GM19099 (cell line): ENCODE data around the gene KDR.

ENCODE experiments used
- POLR2A ChIP-seq: IDR thresholded peaks from 3 replicates; pipeline ENCODE4 v1.6.1; 2011; ENCODE audit warnings: low read depth; ENCODE audit not compliant: insufficient read length; ENCODE audit errors: extremely low read depth

Gene KDR

GRCh38 chr4:55075823-55076716 is 49.3 kb downstream of the KDR start:
- TF ChIP-seq POLR2A, result no peak

- no peak for TF ChIP-seq POLR2A
Observed at GRCh38 chr4:55075376-55075775, 50.0 kb downstream of the KDR start.

GRCh38 chr4:55074386-55074785 is 51.0 kb downstream of the KDR start:
- no peak for TF ChIP-seq POLR2A

GRCh38 chr4:55071951-55072350 is 53.4 kb downstream of the KDR start:
- TF ChIP-seq POLR2A, result no peak

- no peak for TF ChIP-seq POLR2A
Observed at GRCh38 chr4:55069248-55069647, 56.1 kb downstream of the KDR start.

- TF ChIP-seq POLR2A, result no peak
Observed at GRCh38 chr4:55068522-55068921, 56.9 kb downstream of the KDR start.

GRCh38 chr4:55066018-55066417 is 59.4 kb downstream of the KDR start:
- TF ChIP-seq POLR2A, result no peak

- TF ChIP-seq POLR2A, result no peak
Observed at GRCh38 chr4:55055529-55055928, 69.9 kb downstream of the KDR start.

- TF ChIP-seq POLR2A, result no peak
Observed at GRCh38 chr4:55051532-55051931, 73.9 kb downstream of the KDR start.

GRCh38 chr4:55050418-55050950 is 74.9 kb downstream of the KDR start:
- TF ChIP-seq POLR2A, result no peak

GRCh38 chr4:55038176-55038890 is 87.1 kb downstream of the KDR start:
- TF ChIP-seq POLR2A, result no peak

GRCh38 chr4:55037728-55038127 is 87.7 kb downstream of the KDR start:
- no peak for TF ChIP-seq POLR2A

- no peak for TF ChIP-seq POLR2A
Observed at GRCh38 chr4:55036405-55036804, 89.0 kb downstream of the KDR start.

- TF ChIP-seq POLR2A, result no peak
Observed at GRCh38 chr4:55035892-55036291, 89.5 kb downstream of the KDR start.

GRCh38 chr4:55033296-55033695 is 92.1 kb downstream of the KDR start:
- no peak for TF ChIP-seq POLR2A

- no peak for TF ChIP-seq POLR2A
Observed at GRCh38 chr4:55032788-55033187, 92.6 kb downstream of the KDR start.
